IPS DF 6.9 (cell line): ENCODE results near the gene C22orf42.
"Not testable (repeated sequence)": the region's sequence is repeated elsewhere in the genome, so short reads cannot be mapped to it uniquely, and the experiment has no call there.

Source experiments
- DNase-seq: peaks from one replicate; pipeline ENCODE4 v3.0.0-alpha.2; 2013; ENCODE audit warnings: low read depth, low spot score
- H3K27ac ChIP-seq: one replicate; pipeline ENCODE4 v1.5.1; 2013; ENCODE audit warnings: low read length, control low read depth
- H3K27me3 ChIP-seq: 2 replicates; pipeline ENCODE4 v1.6.1; 2013; ENCODE audit warnings: mild to moderate bottlenecking, low read length; ENCODE audit not compliant: control insufficient read depth, insufficient read depth
- H3K36me3 ChIP-seq: 2 replicates; pipeline ENCODE4 v1.6.1; 2013; ENCODE audit warnings: low read length; ENCODE audit not compliant: control insufficient read depth, insufficient read depth
- H3K4me1 ChIP-seq: 2 replicates; pipeline ENCODE4 v1.6.1; 2013; ENCODE audit warnings: low read length; ENCODE audit not compliant: control insufficient read depth, insufficient read depth
- H3K4me3 ChIP-seq: 2 replicates; pipeline ENCODE4 v1.5.1; 2013; ENCODE audit warnings: mild to moderate bottlenecking, low read length
- H3K9me3 ChIP-seq: 2 replicates; pipeline ENCODE4 v1.6.1; 2013; ENCODE audit warnings: low read length, inconsistent platforms; ENCODE audit not compliant: control insufficient read depth, insufficient read depth
- WGBS: extraction: QIAGEN DNeasy Blood & Tissue Kit; methylation state at CpG from one replicate; pipeline ENCODE4 v1.1.7; 2013; ENCODE audit warnings: mixed read lengths, missing lambda C conversion rate; ENCODE audit not compliant: insufficient read length, insufficient coverage; 5-methylcytosine and 5-hydroxymethylcytosine counted together

C22orf42 gene

GRCh38 chr22:32202539-32203180 is 43.6 kb upstream of the C22orf42 start:
- H3K36me3 ChIP-seq: no peaks in the 10 kb centered on the region
- H3K27ac ChIP-seq: no peak overlapping the region
- H3K27me3 ChIP-seq: peaks cover 26% of the 10 kb centered on the region
- no peaks in the 10 kb centered on the region for H3K9me3 ChIP-seq
- no peak overlapping the region for H3K4me3 ChIP-seq
- DNase-seq: no peak
- peaks cover 5% of the 10 kb centered on the region; the same call in 1 of the 2 replicates for H3K4me1 ChIP-seq
- no CpG with 5 or more reads among the region's 29 CpGs for WGBS

- no peak overlapping the region for H3K27ac ChIP-seq
- no peaks in the 10 kb centered on the region for H3K36me3 ChIP-seq
- peaks cover 3% of the 10 kb centered on the region; the same call in 1 of the 2 replicates for H3K4me1 ChIP-seq
- no peak for DNase-seq
- no peaks in the 10 kb centered on the region for H3K9me3 ChIP-seq
- WGBS: no CpG with 5 or more reads among the region's 4 CpGs
- H3K27me3 ChIP-seq: peaks cover 26% of the 10 kb centered on the region
- no peak overlapping the region for H3K4me3 ChIP-seq
Observed at GRCh38 chr22:32202161-32202538, 43.0 kb upstream of the C22orf42 start.

GRCh38 chr22:32200752-32201151 is 41.6 kb upstream of the C22orf42 start:
- Histone ChIP-seq H3K9me3 (no peaks in the 10 kb centered on the region), H3K27ac (no peak overlapping the region), H3K36me3 (no peaks in the 10 kb centered on the region), H3K27me3 (peaks cover 26% of the 10 kb centered on the region), H3K4me3 (no peak overlapping the region), H3K4me1 (peaks cover 2% of the 10 kb centered on the region; the same call in 1 of the 2 replicates)
- DNase-seq: no peak
- no CpG with 5 or more reads among the region's 10 CpGs for WGBS

- H3K9me3 ChIP-seq: no peaks in the 10 kb centered on the region
- H3K4me1 ChIP-seq: no peaks in the 10 kb centered on the region; the same call in 1 of the 2 replicates
- peaks cover 24% of the 10 kb centered on the region for H3K27me3 ChIP-seq
- no CpG with 5 or more reads among the region's 7 CpGs for WGBS
- no peaks in the 10 kb centered on the region for H3K36me3 ChIP-seq
- no peak overlapping the region for H3K27ac ChIP-seq
- no peak for DNase-seq
- H3K4me3 ChIP-seq: no peak overlapping the region
Observed at GRCh38 chr22:32199961-32200360, 40.9 kb upstream of the C22orf42 start.

- no peaks in the 10 kb centered on the region for H3K36me3 ChIP-seq
- no peak overlapping the region for H3K4me3 ChIP-seq
- H3K9me3 ChIP-seq: no peaks in the 10 kb centered on the region
- H3K27ac ChIP-seq: no peak overlapping the region
- H3K4me1 ChIP-seq: no peaks in the 10 kb centered on the region; the same call in 1 of the 2 replicates
- no peak for DNase-seq
- no CpG with 5 or more reads among the region's 6 CpGs for WGBS
- peaks cover 19% of the 10 kb centered on the region for H3K27me3 ChIP-seq
Observed at GRCh38 chr22:32199341-32199740, 40.2 kb upstream of the C22orf42 start.

GRCh38 chr22:32197553-32198226 is 38.6 kb upstream of the C22orf42 start:
- WGBS: no CpG with 5 or more reads among the region's 5 CpGs
- H3K4me3 ChIP-seq, H3K4me1 ChIP-seq, H3K27ac ChIP-seq, DNase-seq, H3K9me3 ChIP-seq, H3K27me3 ChIP-seq, H3K36me3 ChIP-seq: not testable (repeated sequence)

- H3K4me1 ChIP-seq, DNase-seq, H3K27me3 ChIP-seq, H3K4me3 ChIP-seq, H3K9me3 ChIP-seq, H3K36me3 ChIP-seq, H3K27ac ChIP-seq: not testable (repeated sequence)
- WGBS: no CpG with 5 or more reads among the region's 3 CpGs
Observed at GRCh38 chr22:32195900-32196299, 36.8 kb upstream of the C22orf42 start.

GRCh38 chr22:32193346-32193745 is 34.2 kb upstream of the C22orf42 start:
- H3K27ac ChIP-seq, H3K36me3 ChIP-seq, H3K4me1 ChIP-seq, H3K4me3 ChIP-seq, H3K27me3 ChIP-seq, DNase-seq, H3K9me3 ChIP-seq: not testable (repeated sequence)
- WGBS: no CpG with 5 or more reads among the region's 9 CpGs

GRCh38 chr22:32191021-32191420 is 31.9 kb upstream of the C22orf42 start:
- not testable (repeated sequence) for H3K27me3 ChIP-seq, H3K9me3 ChIP-seq, H3K36me3 ChIP-seq, H3K4me1 ChIP-seq, H3K27ac ChIP-seq, DNase-seq, H3K4me3 ChIP-seq
- WGBS: no CpG with 5 or more reads among the region's 15 CpGs

GRCh38 chr22:32185821-32186220 is 26.7 kb upstream of the C22orf42 start:
- Histone ChIP-seq H3K36me3 (no peaks in the 10 kb centered on the region), H3K4me1 (no peaks in the 10 kb centered on the region), H3K4me3 (no peak overlapping the region), H3K9me3 (no peaks in the 10 kb centered on the region), H3K27me3 (no peaks in the 10 kb centered on the region), H3K27ac (no peak overlapping the region)
- DNase-seq: no peak
- no CpG with 5 or more reads among the region's 3 CpGs for WGBS

- DNase-seq: no peak
- WGBS: no CpG with 5 or more reads among the region's 3 CpGs
Observed at GRCh38 chr22:32183625-32184024, 24.5 kb upstream of the C22orf42 start.

More at GRCh38 chr22:32183625-32184024, 24.5 kb upstream of the C22orf42 start:
- Histone ChIP-seq H3K36me3 (no peaks in the 10 kb centered on the region), H3K4me3 (no peak overlapping the region), H3K27ac (no peak overlapping the region), H3K27me3 (no peaks in the 10 kb centered on the region; the same call in 1 of the 2 replicates), H3K9me3 (no peaks in the 10 kb centered on the region), H3K4me1 (no peaks in the 10 kb centered on the region)
